ENCODE results near the gene DARS2.
"Not testable (repeated sequence)": the region's sequence is repeated elsewhere in the genome, so short reads cannot be mapped to it uniquely, and the experiment has no call there.

DARS2 gene

GRCh38 chr1:173862769-173863223 lies 38.3 kb downstream of the DARS2 start:
- DNase-seq, result no peak

DNA sequence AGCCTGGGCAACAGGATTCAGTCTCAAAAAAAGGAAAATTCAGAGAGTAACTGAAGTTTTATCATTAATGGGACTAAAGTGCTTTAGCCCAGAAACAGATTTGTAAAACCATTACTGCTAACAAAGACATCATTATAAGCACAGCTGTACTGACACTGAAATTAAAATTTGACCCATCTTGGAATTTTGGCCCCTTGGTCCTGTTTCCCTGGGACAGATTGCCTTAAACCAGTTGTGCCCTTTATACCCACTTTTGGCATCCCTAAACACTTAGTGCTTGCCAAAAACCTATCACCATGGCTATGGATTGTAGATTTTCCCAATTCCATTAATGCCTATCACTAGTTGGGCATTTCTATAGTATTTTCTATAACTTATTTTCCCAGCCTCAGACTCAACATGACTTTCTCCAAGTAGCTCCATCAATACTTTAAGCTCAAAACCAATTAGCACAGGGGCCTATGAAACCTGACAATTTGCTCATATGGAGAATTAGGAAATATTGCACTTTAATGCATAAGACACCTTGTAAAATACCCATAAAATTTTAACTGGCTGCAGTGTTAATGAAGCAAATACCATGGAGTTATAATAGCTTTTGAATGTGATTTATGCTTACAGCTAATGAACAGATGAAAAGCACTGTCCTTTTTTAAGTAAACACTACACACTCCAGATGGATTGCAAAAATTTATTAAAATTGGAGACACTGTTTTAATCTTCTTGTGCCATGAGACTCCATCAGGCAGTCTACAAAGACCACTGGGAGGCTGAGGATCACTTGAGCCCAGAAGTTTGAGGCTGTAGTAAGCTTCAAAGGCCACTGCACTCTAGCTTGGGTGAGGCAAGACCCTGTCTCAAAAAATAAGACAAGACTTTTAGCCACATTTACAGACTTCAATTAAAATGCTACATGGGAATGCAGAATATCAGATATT lies 39.0 kb downstream of the DARS2 start:
- DNase-seq, result no peak

DNA sequence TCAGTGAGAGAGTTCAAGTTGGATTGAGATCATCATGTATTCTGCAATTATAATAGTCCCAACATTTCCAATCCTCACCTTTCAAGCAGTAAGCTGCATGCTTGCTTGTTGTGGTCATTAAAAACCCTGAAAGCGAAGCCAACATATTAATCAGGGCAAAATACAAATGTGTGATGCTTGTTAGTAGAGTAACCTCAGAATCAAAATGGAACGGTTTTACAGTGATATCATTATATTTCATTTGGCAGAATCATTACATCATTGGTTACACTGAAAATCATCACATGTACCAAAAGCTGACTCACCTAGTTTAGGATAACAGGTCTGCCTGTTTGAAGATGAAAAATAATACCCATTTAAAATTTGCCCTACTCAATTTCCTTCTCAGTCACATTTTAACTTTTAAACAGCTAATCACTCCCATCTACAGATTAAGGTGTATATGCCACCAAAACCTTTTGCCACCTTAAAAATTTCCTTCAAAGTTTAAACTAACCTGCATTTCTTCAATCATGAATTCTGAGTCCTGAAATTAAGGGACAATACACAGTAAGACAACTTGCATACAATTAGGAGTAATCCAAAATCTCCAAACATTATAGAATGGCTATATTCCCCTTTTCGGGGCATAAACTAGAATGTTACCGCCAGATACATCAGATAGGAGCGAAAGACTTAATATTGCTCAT lies 39.9 kb downstream of the DARS2 start:
- no peak for DNase-seq

GRCh38 chr1:173865468-173866164 lies 41.1 kb downstream of the DARS2 start:
- no peak for DNase-seq

DNA sequence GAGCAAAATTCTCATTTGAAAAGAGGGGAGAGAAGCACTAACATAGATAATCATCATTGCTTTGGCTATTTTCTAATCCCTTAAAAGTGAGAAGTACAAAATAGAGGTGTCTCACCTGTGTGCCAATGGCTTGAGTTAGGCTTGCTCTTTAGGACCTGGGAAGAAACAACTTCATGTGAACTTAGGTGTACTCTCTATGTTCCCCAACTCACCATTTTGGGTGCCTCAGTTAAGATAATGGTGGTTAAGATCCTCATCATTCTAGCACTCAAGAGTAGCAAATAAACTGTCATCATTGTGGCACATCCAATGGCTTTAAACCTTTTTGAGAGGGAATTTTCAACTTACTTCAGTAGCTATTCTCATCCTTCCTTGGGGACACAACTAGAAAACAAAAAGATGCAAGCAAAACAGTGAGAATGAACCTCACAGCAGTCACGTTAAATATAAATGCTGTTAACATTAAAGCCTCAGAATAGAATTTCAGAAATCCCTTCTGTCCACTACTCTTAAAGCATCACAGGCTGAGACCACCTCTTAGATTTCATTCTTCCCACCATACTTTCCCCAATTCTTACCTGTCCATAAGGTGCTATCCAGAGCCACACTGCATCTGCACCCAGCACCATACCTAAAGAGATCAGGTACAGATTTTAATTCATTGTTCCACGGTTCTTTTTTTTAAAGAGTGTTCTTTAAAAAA lies 42.1 kb downstream of the DARS2 start:
- no peak for DNase-seq

DNA sequence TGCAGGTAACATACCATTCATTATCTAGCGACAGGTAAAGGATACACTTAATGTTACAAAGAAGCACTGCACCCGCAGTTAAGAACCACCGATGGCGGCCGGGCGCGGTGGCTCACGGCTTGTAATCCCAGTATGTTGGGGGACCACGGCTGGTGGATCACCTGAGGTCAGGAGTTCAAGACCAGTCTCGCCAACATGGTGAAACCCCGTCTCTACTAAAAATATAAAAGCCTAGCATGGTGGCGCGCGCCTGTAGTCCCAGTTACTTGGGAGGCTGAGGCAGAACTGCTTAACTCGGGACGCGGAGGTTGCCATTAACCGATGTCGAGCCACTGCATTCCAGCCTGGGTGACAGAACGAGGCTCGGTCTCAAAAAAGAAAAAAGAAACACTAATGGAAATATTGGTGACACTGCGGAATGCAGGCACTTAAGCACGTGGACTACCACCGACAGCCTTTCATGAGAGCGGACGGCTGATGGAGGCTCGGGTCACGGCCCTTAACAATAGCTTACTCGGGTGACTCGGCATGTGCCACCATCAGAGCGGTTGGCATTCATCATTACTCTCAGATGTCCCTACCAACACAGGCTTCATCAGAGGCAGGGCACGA lies 42.8 kb downstream of the DARS2 start:
- DNase-seq, result no peak

- peak; percentile 98 for DNase-seq
Observed at GRCh38 chr1:173867753-173868265, 43.3 kb downstream of the DARS2 start, which contains the start of gene GAS5. GAS5 (minus strand) TSS chr1:173867989.

DNA sequence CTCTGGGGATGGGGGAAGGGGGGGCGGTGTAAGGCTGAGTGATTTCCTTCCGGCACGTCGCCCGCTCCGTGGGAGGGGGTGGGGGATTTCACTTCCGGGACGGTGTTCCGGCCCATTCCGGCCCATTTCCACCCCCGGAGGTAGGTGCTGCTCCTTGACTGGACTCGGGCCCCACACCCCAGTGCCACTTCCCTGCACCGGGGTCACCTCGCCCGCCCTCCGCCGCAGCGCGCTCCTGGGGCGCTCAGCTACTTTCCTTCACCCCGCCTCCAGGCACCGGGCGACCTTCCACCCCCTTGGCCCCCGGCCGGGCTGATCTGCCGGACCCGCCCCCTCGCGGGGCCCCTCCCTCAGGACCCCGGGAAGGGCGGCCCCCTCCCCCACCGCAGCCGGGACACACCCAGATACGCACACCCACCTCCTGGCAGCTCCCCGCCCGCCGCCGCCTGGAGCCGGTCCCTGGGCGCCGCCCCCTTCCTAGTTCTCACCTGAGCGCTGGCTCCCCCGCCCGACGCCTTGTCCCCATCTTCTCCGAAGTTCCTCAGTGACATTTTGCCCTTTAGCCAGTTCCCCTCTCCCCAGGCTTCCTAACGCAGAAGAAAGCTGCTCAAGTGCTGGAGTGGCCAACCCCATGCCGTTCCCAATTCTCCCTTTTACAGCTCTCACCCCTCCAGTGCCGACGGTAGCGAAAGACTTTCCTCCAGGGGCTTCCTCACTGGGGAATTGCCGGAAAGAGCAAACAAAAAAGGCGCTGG lies 44.0 kb downstream of the DARS2 start, which contains the start of gene ZBTB37:
Gene ZBTB37, plus strand, starts transcription at position 115 of the 755 bp plus-strand sequence. CDS start 1,846 bp downstream, outside the sequence.
- DNase-seq, result peak; percentile 63

DNA sequence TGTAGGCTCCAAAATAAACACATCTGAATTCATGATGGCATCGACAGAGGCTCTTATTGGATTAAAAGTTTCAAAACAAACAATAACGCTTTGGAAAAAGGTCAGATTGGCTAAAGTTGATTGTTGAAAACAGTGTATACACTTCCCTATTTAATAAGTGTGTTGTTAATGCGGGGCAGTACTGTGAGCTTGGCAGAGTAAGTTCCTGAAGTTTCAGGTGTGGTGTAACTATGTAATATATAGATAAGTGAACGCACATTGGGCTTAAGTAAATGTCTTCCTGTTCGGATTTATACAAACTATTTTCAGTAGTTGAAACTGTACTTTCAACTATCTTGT lies 44.5 kb downstream of the DARS2 start:
- DNase-seq, result no peak

DNA sequence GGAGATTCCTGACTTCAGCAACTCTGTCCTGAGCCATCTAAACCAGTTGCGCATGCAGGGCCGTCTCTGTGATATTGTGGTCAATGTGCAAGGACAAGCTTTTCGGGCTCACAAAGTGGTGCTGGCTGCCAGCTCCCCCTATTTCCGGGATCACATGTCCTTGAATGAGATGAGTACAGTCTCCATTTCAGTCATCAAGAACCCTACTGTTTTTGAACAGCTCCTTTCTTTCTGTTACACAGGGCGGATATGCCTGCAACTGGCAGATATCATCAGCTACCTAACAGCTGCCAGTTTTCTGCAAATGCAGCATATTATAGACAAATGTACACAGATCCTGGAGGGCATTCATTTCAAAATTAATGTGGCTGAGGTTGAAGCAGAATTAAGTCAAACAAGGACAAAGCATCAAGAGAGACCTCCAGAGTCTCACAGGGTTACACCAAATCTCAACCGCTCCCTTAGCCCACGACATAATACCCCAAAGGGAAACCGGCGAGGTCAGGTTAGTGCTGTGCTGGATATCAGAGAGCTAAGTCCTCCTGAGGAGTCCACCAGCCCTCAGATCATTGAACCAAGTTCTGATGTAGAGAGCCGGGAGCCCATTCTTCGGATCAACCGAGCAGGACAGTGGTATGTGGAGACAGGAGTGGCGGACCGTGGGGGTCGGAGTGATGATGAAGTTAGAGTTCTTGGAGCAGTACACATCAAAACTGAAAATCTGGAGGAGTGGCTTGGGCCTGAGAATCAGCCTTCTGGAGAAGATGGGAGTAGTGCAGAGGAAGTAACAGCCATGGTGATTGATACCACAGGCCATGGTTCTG lies 46.0 kb downstream of the DARS2 start:
- peak; percentile 68 for DNase-seq

- DNase-seq, result no peak
Observed at GRCh38 chr1:173871091-173871490, 46.6 kb downstream of the DARS2 start.

- DNase-seq, result no peak
Observed at GRCh38 chr1:173871500-173871899, 47.0 kb downstream of the DARS2 start.

DNA sequence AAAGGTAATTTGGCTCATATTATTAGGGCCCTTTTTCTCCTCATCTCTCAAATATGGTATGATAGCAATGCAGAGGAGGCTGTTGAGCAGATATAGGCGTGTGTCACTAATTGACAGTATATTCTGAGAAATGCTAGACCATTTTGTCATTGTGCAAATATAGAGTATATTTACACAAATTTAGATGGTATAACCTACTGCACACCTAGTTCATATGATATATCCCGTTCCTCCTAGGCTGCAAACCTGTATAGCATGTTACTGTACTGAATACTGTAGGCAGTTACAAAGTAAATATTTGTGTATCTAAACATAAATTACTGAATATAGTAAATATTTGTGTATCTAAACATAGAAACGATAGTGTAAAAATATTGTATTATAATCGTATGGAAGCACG lies 52.3 kb downstream of the DARS2 start:
- no peak for DNase-seq

GRCh38 chr1:173878251-173878650 lies 53.8 kb downstream of the DARS2 start:
- no peak for DNase-seq

GRCh38 chr1:173881117-173881516 lies 56.6 kb downstream of the DARS2 start:
- not testable (repeated sequence) for DNase-seq

GRCh38 chr1:173884701-173885100 lies 60.2 kb downstream of the DARS2 start:
- DNase-seq, result no peak

DNA sequence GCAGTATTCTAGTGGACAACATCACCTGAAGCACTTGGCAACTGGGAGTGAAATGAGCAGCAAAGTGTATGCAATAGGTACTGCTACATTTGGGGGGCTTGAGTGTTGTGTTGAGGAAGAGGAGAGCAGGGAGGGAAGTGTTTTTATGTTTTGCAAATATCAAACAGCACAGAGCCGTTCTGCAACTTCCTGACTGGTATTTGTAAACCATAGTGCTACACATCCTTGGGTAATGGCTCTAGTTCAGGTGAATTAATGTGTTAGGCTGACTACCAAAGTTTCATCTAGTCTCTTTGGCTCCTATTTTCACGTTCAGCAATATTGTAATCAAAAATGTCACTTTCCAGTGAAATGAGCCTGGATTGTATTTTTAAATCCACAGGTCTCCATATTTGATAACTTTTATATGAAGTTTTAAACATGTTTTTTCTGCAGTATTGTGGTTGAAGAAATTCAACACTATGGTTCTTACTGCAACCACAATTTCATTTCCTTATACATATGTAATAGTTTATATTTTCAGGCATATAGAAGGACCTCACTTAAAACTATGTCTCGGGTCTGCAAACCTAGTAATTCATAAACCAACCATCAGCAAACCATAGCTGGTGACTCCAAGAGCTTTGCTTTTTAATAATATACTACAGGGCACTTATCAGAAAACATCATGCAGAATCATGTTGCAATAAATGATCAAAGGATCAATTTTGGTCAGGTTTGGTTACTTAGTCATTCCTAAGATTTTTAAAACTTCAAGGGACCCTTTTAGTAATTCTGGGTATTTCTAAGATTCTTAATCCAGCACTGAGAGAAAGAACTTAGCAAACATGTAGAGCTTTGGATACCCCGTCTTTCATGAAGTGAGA lies 62.5 kb downstream of the DARS2 start:
- DNase-seq, result no peak

GRCh38 chr1:173887627-173888026 lies 63.2 kb downstream of the DARS2 start:
- DNase-seq, result no peak

- no peak for DNase-seq
Observed at GRCh38 chr1:173888749-173889148, 64.3 kb downstream of the DARS2 start.
